Neuronal stem cell (in vitro differentiated cells): ENCODE data around the gene CIDEB.
A peak's percentile ranks its signal among the peaks of the same experiment; 100 is the strongest.

Experiments used
- DNase-seq: peaks from one replicate; pipeline ENCODE4 v3.0.0-alpha.2; 2013; ENCODE audit warnings: low spot score
- H2AFZ ChIP-seq: one replicate; pipeline ENCODE4 v1.6.1; 2013; ENCODE audit warnings: mild to moderate bottlenecking, low read length, inconsistent platforms
- H2AK5ac ChIP-seq: 2 replicates; pipeline ENCODE4 v1.6.1; 2013; ENCODE audit warnings: low read depth, mild to moderate bottlenecking, inconsistent platforms, low read length, moderate library complexity, mixed read lengths
- H2BK120ac ChIP-seq: 2 replicates; pipeline ENCODE4 v1.6.1; 2013; ENCODE audit warnings: low read depth, mild to moderate bottlenecking, inconsistent platforms, low read length, moderate library complexity, mixed read lengths
- H2BK12ac ChIP-seq: one replicate; pipeline ENCODE4 v1.6.1; 2013; ENCODE audit warnings: low read length, inconsistent platforms
- H2BK15ac ChIP-seq: 2 replicates; pipeline ENCODE4 v1.6.1; 2013; ENCODE audit warnings: mild to moderate bottlenecking, low read length, inconsistent platforms, mixed read lengths
- H2BK5ac ChIP-seq: one replicate; pipeline ENCODE4 v1.6.1; 2013; ENCODE audit warnings: inconsistent platforms, mild to moderate bottlenecking, low read length, moderate library complexity
- H3K14ac ChIP-seq: one replicate; pipeline ENCODE4 v1.6.1; 2013; ENCODE audit warnings: low read length, inconsistent platforms
- H3K18ac ChIP-seq: 2 replicates; pipeline ENCODE4 v1.6.1; 2013; ENCODE audit warnings: low read length, inconsistent platforms
- H3K23ac ChIP-seq: 2 replicates; pipeline ENCODE4 v1.6.1; 2013; ENCODE audit warnings: low read depth, mild to moderate bottlenecking, mixed read lengths, low read length, inconsistent platforms; ENCODE audit not compliant: poor library complexity
- H3K27ac ChIP-seq: replicated peaks from 3 replicates; pipeline ENCODE4 v1.5.1; 2013; ENCODE audit warnings: low read length, inconsistent platforms
- H3K27me3 ChIP-seq, 3 experiments: 2 replicates each; pipeline ENCODE4 v1.6.1; 2013; ENCODE audit warnings: low read length in 3 of 3, mild to moderate bottlenecking in 2 of 3, inconsistent platforms in 1 of 3, low read depth in 1 of 3, mixed read lengths in 1 of 3, moderate library complexity in 1 of 3; ENCODE audit not compliant: control insufficient read depth in 3 of 3, insufficient read depth in 3 of 3
- H3K36me3 ChIP-seq, 2 donors: replicated peaks in 1 of 2; 2 replicates each; pipeline ENCODE4 v1.6.1; 2013; ENCODE audit warnings: low read length in 2 of 2; ENCODE audit not compliant: control insufficient read depth in 2 of 2, insufficient read depth in 2 of 2
- H3K4ac ChIP-seq: 2 replicates; pipeline ENCODE4 v1.6.1; 2013; ENCODE audit warnings: inconsistent platforms, mild to moderate bottlenecking, low read length, moderate library complexity
- H3K4me1 ChIP-seq, 2 donors: 1 replicate in 1 of 2; 2 replicates in 1 of 2; pipeline ENCODE4 v1.6.1; 2013; ENCODE audit warnings: low read length in 2 of 2, low read depth in 1 of 2; ENCODE audit not compliant: control insufficient read depth in 2 of 2, insufficient read depth in 1 of 2
- H3K4me2 ChIP-seq: one replicate; pipeline ENCODE4 v1.6.1; 2013; ENCODE audit warnings: mild to moderate bottlenecking, low read length, inconsistent platforms; ENCODE audit not compliant: insufficient read depth, poor library complexity, severe bottlenecking
- H3K4me3 ChIP-seq, 2 donors: 2 replicates each; pipeline ENCODE4 v1.5.1; 2013; ENCODE audit warnings: low read length in 2 of 2, mild to moderate bottlenecking in 2 of 2, inconsistent platforms in 1 of 2, moderate library complexity in 1 of 2
- H3K79me1 ChIP-seq: one replicate; pipeline ENCODE4 v1.6.1; 2013; ENCODE audit warnings: low read depth, mild to moderate bottlenecking, inconsistent platforms, low read length, moderate library complexity
- H3K9ac ChIP-seq: one replicate; pipeline ENCODE4 v1.6.1; 2013; ENCODE audit warnings: mild to moderate bottlenecking, low read depth, low read length, inconsistent platforms; ENCODE audit not compliant: poor library complexity
- H3K9me3 ChIP-seq, 2 donors: replicated peaks in 1 of 2; 2 replicates each; pipeline versions ENCODE3 to v1.6.1; 2013; ENCODE audit warnings: low read length in 2 of 2, mild to moderate bottlenecking in 2 of 2, inconsistent platforms in 1 of 2, low read depth in 1 of 2, mixed read lengths in 1 of 2, moderate library complexity in 1 of 2; ENCODE audit not compliant: control insufficient read depth in 2 of 2, insufficient read depth in 1 of 2
- H4K8ac ChIP-seq: one replicate; pipeline ENCODE4 v1.6.1; 2013; ENCODE audit warnings: low read depth, mild to moderate bottlenecking, inconsistent platforms, low read length, moderate library complexity
- H4K91ac ChIP-seq: one replicate; pipeline ENCODE4 v1.6.1; 2013; ENCODE audit warnings: low read length, low read depth, mild to moderate bottlenecking, inconsistent platforms; ENCODE audit not compliant: poor library complexity
- WGBS, 2 donors: extraction: QIAGEN DNeasy Blood & Tissue Kit; methylation state at CpG; one replicate each; pipeline ENCODE4 v1.1.7; 2013; ENCODE audit warnings: missing lambda C conversion rate in 2 of 2, mixed read lengths in 1 of 2; ENCODE audit not compliant: insufficient read length in 2 of 2, insufficient replicate concordance in 1 of 2; ENCODE audit errors: extremely low coverage in 2 of 2; 5-methylcytosine and 5-hydroxymethylcytosine counted together

The CIDEB gene

GRCh38 chr14:24315243-24315806 is 7.5 kb upstream of the CIDEB start:
- no peak overlapping the region for H2BK12ac ChIP-seq
- no peak for DNase-seq
- H3K27me3 ChIP-seq, result peaks cover 0 to 19% (median 15%) of the 10 kb centered on the region in 3 experiments
- no peak overlapping the region for H3K18ac ChIP-seq
- peak overlapping the region; percentile 29 for H3K23ac ChIP-seq
- WGBS, 2 donors, result no CpG with 5 or more reads among the region's 10 CpGs
- no peaks in the 10 kb centered on the region for H3K4me1 ChIP-seq
- no peaks in the 10 kb centered on the region for H3K79me1 ChIP-seq
- H3K4me2 ChIP-seq, result no peak overlapping the region
- no peak overlapping the region for H4K91ac ChIP-seq
- H2AK5ac ChIP-seq, result peak overlapping the region; percentile 47
- peak overlapping the region; percentile 40 for H3K14ac ChIP-seq
- H3K4ac ChIP-seq, result no peak overlapping the region
- H3K9me3 ChIP-seq, result peaks cover 0 to 7% of the 10 kb centered on the region in 2 donors
- H3K4me3 ChIP-seq, result no peak overlapping the region
- H2AFZ ChIP-seq, result no peak overlapping the region
- no peak overlapping the region for H2BK15ac ChIP-seq
- H3K27ac ChIP-seq, result no peak overlapping the region
- no peak overlapping the region for H2BK5ac ChIP-seq
- H2BK120ac ChIP-seq, result no peak overlapping the region
- H3K9ac ChIP-seq, result no peak overlapping the region
- peaks cover 4 to 8% of the 10 kb centered on the region in 2 donors for H3K36me3 ChIP-seq
- H4K8ac ChIP-seq, result no peak overlapping the region

GRCh38 chr14:24314377-24315193 is 6.8 kb upstream of the CIDEB start:
- H2BK12ac ChIP-seq, result no peak overlapping the region

GRCh38 chr14:24313913-24314312 is 6.1 kb upstream of the CIDEB start:
- Histone ChIP-seq H3K27me3 (peaks cover 0 to 13% (median 2%) of the 10 kb centered on the region in 3 experiments), H2BK120ac (no peak overlapping the region), H3K14ac (no peak overlapping the region), H4K8ac (no peak overlapping the region), H3K4me1 (no peaks in the 10 kb centered on the region), H2AK5ac (no peak overlapping the region), H3K79me1 (no peaks in the 10 kb centered on the region), H3K9me3 (peaks cover 0 to 7% of the 10 kb centered on the region in 2 donors), H3K4me2 (no peak overlapping the region), H3K4ac (no peak overlapping the region), H4K91ac (no peak overlapping the region), H2BK5ac (no peak overlapping the region), H3K23ac (no peak overlapping the region), H3K18ac (no peak overlapping the region), H2BK12ac (no peak overlapping the region), H3K27ac (no peak overlapping the region), H2BK15ac (no peak overlapping the region), H3K4me3 (no peak overlapping the region), H2AFZ (no peak overlapping the region), H3K9ac (no peak overlapping the region), H3K36me3 (peaks cover 6 to 19% of the 10 kb centered on the region in 2 donors)
- DNase-seq, result no peak
- WGBS, 2 donors, result no CpG with 5 or more reads among the region's 2 CpGs

More at GRCh38 chr14:24314377-24315193, 6.8 kb upstream of the CIDEB start:
- H3K27me3 ChIP-seq, result peaks cover 0 to 19% (median 8%) of the 10 kb centered on the region in 3 experiments
- H3K27ac ChIP-seq, result no peak overlapping the region
- no CpG with 5 or more reads among the region's 5 CpGs for WGBS, 2 donors
- no peak overlapping the region for H3K4me2 ChIP-seq
- no peak overlapping the region for H2BK5ac ChIP-seq
- H4K8ac ChIP-seq, result no peak overlapping the region
- H3K14ac ChIP-seq, result no peak overlapping the region
- H3K23ac ChIP-seq, result no peak overlapping the region
- no peaks in the 10 kb centered on the region for H3K4me1 ChIP-seq
- H3K4ac ChIP-seq, result no peak overlapping the region
- no peak overlapping the region for H3K9ac ChIP-seq
- H2AK5ac ChIP-seq, result no peak overlapping the region
- no peak overlapping the region for H2AFZ ChIP-seq
- H3K9me3 ChIP-seq, result peaks cover 0 to 7% of the 10 kb centered on the region in 2 donors
- DNase-seq, result no peak
- H3K18ac ChIP-seq, result no peak overlapping the region
- H2BK120ac ChIP-seq, result no peak overlapping the region
- H4K91ac ChIP-seq, result no peak overlapping the region
- no peak overlapping the region for H2BK15ac ChIP-seq
- no peaks in the 10 kb centered on the region for H3K79me1 ChIP-seq
- H3K4me3 ChIP-seq, result no peak overlapping the region
- H3K36me3 ChIP-seq, result peaks cover 6 to 15% of the 10 kb centered on the region in 2 donors
